MCF 10A (cell line): ENCODE data around the gene NUB1. TPM values are rescaled to one million over a fixed set of nuclear protein-coding genes. Genes with fewer than 3 reads are reported as not detected.
"Not testable (repeated sequence)": the region's sequence is repeated elsewhere in the genome, so short reads cannot be mapped to it uniquely, and the experiment has no call there.

Source experiments
- BruUV-seq: library from RNA; stranded (reverse); fragments of 400-500 nt; replicated peaks from 2 replicates; lab custom pipeline; 2021; lab: Mats Ljungman, UMichigan
- CTCF ChIA-PET: fragments of 300-600 bp; sonication (Branson Sonifier 250); formaldehyde crosslinking; extraction: SDS; loops from one replicate; lab custom pipeline; 2021; ENCODE audit warnings: antibody characterized with exemption, inconsistent platforms; lab: Yijun Ruan, JAX
- POLR2A ChIA-PET: fragments of 300-600, 350-650 bp; sonication (Branson Sonifier 250); formaldehyde crosslinking; extraction: SDS; loops from one replicate; lab custom pipeline; 2020; ENCODE audit warnings: antibody characterized with exemption, inconsistent platforms; lab: Yijun Ruan, JAX
- DNase-seq: peaks from one replicate; pipeline ENCODE4 v3.0.0-alpha.2; 2018; ENCODE audit not compliant: unreplicated experiment
- H3K27ac Mint-ChIP-seq: one replicate; pipeline ENCODE4 v1.8.0; 2022; ENCODE audit warnings: mild to moderate bottlenecking, low read depth, mixed read lengths; ENCODE audit not compliant: unreplicated experiment
- H3K27me3 Mint-ChIP-seq: one replicate; pipeline ENCODE4 v1.8.0; 2022; ENCODE audit warnings: mixed read lengths; ENCODE audit not compliant: insufficient read depth, unreplicated experiment
- H3K36me3 Mint-ChIP-seq: one replicate; pipeline ENCODE4 v1.8.0; 2022; ENCODE audit warnings: mild to moderate bottlenecking, moderate library complexity, mixed read lengths; ENCODE audit not compliant: insufficient read depth, unreplicated experiment
- H3K4me1 Mint-ChIP-seq: one replicate; pipeline ENCODE4 v1.8.0; 2022; ENCODE audit warnings: mixed read lengths; ENCODE audit not compliant: insufficient read depth, unreplicated experiment
- H3K4me3 Mint-ChIP-seq: one replicate; pipeline ENCODE4 v1.8.0; 2022; ENCODE audit warnings: mild to moderate bottlenecking, moderate library complexity, mixed read lengths; ENCODE audit not compliant: unreplicated experiment
- H3K9me3 Mint-ChIP-seq: one replicate; pipeline ENCODE4 v1.8.0; 2022; ENCODE audit warnings: mixed read lengths; ENCODE audit not compliant: unreplicated experiment
- CTCF ChIP-seq: fragments of 200-600 bp; IDR thresholded peaks from one replicate; pipeline ENCODE4 v1.8.0; 2022; ENCODE audit warnings: antibody characterized with exemption, mild to moderate bottlenecking; ENCODE audit not compliant: unreplicated experiment
- intact Hi-C: fragments of 100-400 bp; cut with micrococcal nuclease; formaldehyde crosslinking; loops from 2 replicates; pipeline ENCODE4 v1.14.1; 2022
- total RNA-seq: library from RNA; stranded (reverse); gene quantifications from 2 replicates; pipeline ENCODE4 v1.2.3, GENCODE V29; 2022

The NUB1 gene
- total RNA-seq, 1 experiment from 2014 or later, result 53.3 TPM

DNA sequence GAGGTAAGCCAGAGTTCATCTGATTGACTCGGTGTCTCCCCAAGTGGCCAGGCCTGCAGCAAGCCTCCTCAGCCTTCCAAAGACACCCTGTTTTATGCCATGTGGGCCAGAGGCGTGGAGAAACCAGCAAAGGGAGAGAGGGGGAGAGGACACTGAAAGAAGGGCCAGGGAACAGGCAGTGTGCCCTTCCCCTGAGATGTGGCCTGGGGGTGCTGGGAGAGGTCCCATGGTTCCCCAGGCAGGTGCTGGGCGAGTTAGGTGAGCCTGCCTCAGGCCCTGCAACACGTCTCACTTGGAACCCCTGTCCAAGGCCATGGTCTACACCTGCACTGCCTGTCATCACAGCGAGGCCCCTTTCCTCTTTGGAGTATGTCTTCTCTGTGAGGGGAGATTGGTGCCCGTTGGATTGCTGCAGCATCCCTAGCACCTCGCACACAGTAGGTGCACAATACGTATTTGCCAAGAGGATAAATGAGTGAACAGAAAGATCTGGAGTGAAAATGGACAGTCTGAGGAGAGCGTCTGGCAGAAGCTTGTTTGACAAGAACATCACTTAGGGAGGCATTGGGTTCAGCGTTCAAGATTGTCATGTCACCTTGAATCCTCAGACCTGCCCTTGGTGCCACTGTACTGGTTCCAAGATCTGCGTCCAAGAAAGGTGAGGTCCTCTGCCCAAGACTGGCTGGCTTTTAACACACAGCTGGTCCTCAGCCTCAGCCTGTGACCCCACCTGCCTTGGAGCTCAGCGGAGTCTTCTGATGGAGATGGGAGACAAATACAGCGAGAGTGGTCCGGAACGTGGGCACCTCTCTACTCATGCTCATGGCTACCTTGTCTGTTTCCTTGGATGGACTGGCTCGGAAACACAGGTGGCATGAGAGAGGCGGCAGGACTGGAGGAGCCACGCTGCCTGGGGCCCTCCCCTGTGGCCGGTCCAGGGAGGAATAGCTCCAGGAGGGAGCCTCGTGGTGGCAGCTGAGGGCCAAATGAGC lies 39.8 kb upstream of the NUB1 start:
- ChIA-PET POLR2A (interaction anchor here (0.6 kb wide), 1 partner anchor 493 kb away, joined by 3 read pairs; no protein-coding TSS in a partner anchor), CTCF (interaction anchor here (0.6 to 1.6 kb wide), 15 partner anchors 8 to 508 kb away, joined by 3 to 7 read pairs (median 4); partner anchors contain the start of gene ABCF2)
- BruUV-seq, result no TSS peak
- no peaks in the 10 kb centered on the region for H3K9me3 Mint-ChIP-seq
- peaks cover 7% of the 10 kb centered on the region for H3K4me1 Mint-ChIP-seq
- H3K27ac Mint-ChIP-seq, result no peak overlapping the region
- intact Hi-C loops, result no loop called here
- no peaks in the 10 kb centered on the region for H3K36me3 Mint-ChIP-seq
- no peak for DNase-seq
- no peak for TF ChIP-seq CTCF
- H3K27me3 Mint-ChIP-seq, result peaks cover 45% of the 10 kb centered on the region
- H3K4me3 Mint-ChIP-seq, result no peak overlapping the region

DNA sequence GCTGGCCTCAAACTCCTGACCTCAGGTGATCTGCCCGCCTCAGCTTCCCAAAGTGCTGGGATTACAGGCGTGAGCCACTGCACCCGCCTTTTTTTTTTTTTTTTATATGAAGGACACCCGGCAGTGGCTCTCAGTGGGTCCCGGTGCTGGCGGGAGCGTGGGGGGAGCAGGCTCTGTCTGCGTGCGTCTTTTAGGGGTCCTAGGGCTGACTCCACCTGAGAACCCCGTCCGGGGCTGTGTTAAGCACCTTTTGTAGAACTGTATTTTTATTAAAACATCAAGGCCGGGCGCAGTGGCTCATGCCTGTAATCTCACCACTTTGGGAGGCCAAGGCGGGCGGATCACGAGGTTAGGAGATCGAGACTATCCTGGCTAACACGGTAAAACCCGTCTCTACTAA lies 37.4 kb upstream of the NUB1 start:
- H3K4me1 Mint-ChIP-seq, POLR2A ChIA-PET, DNase-seq, H3K36me3 Mint-ChIP-seq, H3K9me3 Mint-ChIP-seq, intact Hi-C loops, BruUV-seq, H3K27ac Mint-ChIP-seq: not testable (repeated sequence)
- Mint-ChIP-seq H3K27me3 (peaks cover 57% of the 10 kb centered on the region), H3K4me3 (peak overlapping the region; percentile 52)
- CTCF ChIA-PET, result interaction anchor here (0.6 to 3.7 kb wide), 27 partner anchors 11 to 1090 kb away, joined by 3 to 28 read pairs (median 3); no protein-coding TSS in a partner anchor

DNA sequence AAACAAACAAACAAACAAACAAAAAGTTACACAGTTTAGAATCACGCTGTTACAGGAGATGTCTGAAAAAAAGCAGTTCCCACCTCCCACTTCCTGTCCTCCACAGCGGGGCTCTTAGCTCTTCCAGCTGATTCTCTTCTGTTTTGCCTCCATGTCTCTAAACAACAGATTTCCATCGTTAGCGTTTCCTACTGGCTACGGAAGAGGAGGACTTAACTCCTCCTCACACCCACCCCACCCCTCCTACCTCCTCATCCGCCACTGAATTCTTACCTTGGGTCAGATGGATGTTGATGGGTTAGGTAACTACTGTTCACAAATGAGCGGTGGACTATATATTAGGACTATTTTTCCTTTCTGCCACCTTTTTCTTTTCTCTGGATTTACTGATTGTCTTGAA lies 36.8 kb upstream of the NUB1 start:
- BruUV-seq, result no TSS peak
- Mint-ChIP-seq H3K9me3 (no peaks in the 10 kb centered on the region), H3K4me3 (no peak overlapping the region), H3K4me1 (peaks cover 7% of the 10 kb centered on the region), H3K27ac (no peak overlapping the region), H3K27me3 (peaks cover 57% of the 10 kb centered on the region), H3K36me3 (no peaks in the 10 kb centered on the region)
- POLR2A ChIA-PET, result interaction anchor here (0.7 kb wide), 1 partner anchor 302 kb away, joined by 3 read pairs; no protein-coding TSS in a partner anchor
- no peak for DNase-seq
- TF ChIP-seq CTCF, result no peak
- intact Hi-C loops, result no loop called here
- CTCF ChIA-PET, result interaction anchor here (0.6 to 3.7 kb wide), 13 partner anchors 11 to 407 kb away, joined by 3 to 28 read pairs (median 4); no protein-coding TSS in a partner anchor

DNA sequence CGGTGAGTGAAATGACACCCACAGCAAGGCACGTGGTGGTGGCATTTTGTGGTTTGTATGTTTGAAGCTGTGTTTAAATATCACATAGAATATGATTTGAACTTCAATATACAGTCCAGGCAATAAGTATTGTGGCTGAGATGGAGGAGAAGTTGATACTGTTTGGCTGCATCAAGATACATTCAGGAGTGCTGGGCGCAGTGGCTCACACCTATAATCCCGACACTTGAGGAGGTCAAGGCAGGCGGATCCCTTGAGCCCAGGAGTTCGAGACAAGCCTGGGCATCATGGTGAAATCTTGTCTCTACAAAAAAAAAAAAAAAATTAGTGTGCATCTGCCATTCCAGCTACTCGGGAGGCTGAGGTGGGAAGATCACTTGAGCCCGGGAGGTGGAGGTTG lies 35.2 kb upstream of the NUB1 start:
- Mint-ChIP-seq H3K4me3 (no peak overlapping the region), H3K4me1 (peaks cover 7% of the 10 kb centered on the region), H3K36me3 (no peaks in the 10 kb centered on the region), H3K9me3 (no peaks in the 10 kb centered on the region), H3K27ac (no peak overlapping the region), H3K27me3 (peaks cover 57% of the 10 kb centered on the region)
- TF ChIP-seq CTCF, result no peak
- ChIA-PET POLR2A (no interaction called here), CTCF (interaction anchor here (0.6 to 3.7 kb wide), 7 partner anchors 9 to 182 kb away, joined by 3 to 28 read pairs (median 4); no protein-coding TSS in a partner anchor)
- BruUV-seq, result no TSS peak
- intact Hi-C loops, result no loop called here
- DNase-seq, result no peak
